IgD-negative memory B cell (primary cell): ENCODE results near the gene ADAMTS9. TPM values are rescaled to one million over a fixed set of nuclear protein-coding genes. Genes with fewer than 3 reads are reported as not detected.

Source experiments
- H3K27ac Mint-ChIP-seq, 3 donors: one replicate each; pipeline ENCODE4 v1.8.0; 2020 to 2022; ENCODE audit warnings: mild to moderate bottlenecking in 3 of 3, mixed read lengths in 3 of 3, moderate library complexity in 1 of 3
- H3K27me3 Mint-ChIP-seq: one replicate; pipeline ENCODE4 v1.8.0; 2021; ENCODE audit warnings: mixed read lengths
- H3K36me3 Mint-ChIP-seq: one replicate; pipeline ENCODE4 v1.8.0; 2020; ENCODE audit warnings: mild to moderate bottlenecking, mixed read lengths
- H3K4me1 Mint-ChIP-seq, 3 donors: one replicate each; pipeline ENCODE4 v1.8.0; 2020 to 2022; ENCODE audit warnings: mixed read lengths in 3 of 3, mild to moderate bottlenecking in 1 of 3
- H3K4me3 Mint-ChIP-seq, 4 donors: one replicate each; pipeline ENCODE4 v1.8.0; 2020 to 2022; ENCODE audit warnings: mild to moderate bottlenecking in 4 of 4, mixed read lengths in 4 of 4, moderate library complexity in 3 of 4
- H3K9me3 Mint-ChIP-seq, 3 donors: one replicate each; pipeline ENCODE4 v1.8.0; 2020 to 2021; ENCODE audit warnings: mixed read lengths in 3 of 3, mild to moderate bottlenecking in 1 of 3
- polyA plus RNA-seq: library from polyadenylated mRNA; unstranded; fragments of 300-500 nt; fragmentation: Illumina TruSeq; gene quantifications from one replicate; pipeline ENCODE4 v1.2.3, GENCODE V29; 2021

Gene ADAMTS9
- polyA plus RNA-seq, 1 donor from 2014 or later = not detected

DNA sequence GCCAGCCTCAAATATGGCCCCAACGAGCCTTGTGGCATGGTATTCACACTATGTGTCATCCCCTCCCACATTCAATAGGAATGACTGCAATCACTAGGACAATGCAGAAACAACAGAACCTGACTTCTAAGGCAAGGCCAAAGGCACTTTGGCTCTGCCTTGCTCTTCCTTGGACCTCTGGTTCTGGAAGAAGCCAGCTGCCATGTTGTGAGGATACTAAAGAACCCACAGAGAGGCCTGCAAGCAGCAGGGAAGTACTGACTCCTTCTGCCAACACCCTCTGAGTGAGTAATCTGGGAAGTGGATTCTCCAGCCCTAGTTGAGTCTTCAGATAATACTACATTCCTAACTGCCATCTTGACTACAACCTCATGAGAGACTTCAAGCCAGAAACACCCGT lies 64.7 kb downstream of the ADAMTS9 start:
- no peak overlapping the region for H3K27ac Mint-ChIP-seq
- H3K4me3 Mint-ChIP-seq = no peak overlapping the region

DNA sequence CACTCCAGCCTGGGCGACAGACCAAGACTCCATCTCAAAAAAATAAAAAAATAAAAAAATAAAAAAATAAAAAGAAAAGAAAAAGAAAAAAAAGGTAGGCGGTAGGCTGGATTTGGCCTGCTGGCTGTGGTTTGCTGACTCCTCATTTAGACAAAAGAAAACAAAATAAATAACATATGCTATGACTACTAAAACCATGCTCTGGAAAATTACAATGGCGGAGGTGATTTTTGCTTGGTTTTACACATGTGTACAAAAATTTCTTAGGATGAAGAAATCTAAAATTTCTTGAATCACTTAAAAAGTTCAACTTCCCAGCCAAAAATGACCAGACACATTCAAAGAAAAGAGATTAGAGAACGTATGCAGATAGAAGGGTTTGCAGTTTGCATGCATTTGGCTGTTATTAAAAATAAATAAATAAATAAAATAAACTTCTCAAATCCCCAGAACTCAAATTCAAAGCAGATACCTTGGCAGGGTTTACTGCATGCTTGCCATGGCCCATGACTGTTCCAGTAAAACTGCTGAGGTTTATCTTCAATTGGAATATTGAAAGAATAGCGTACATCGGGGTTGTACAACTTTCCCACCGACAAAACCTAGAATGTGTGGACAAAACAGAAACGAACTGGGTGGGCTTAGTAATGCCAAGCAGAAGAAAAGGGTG lies 65.9 kb downstream of the ADAMTS9 start:
- Mint-ChIP-seq H3K36me3 (no peaks in the 10 kb centered on the region), H3K4me3 (no peak overlapping the region)

More for the DNA sequence above, 64.7 kb downstream of the ADAMTS9 start:
- no peaks in the 10 kb centered on the region for H3K4me1 Mint-ChIP-seq
- H3K27me3 Mint-ChIP-seq = no peaks in the 10 kb centered on the region
- no peaks in the 10 kb centered on the region for H3K36me3 Mint-ChIP-seq
- H3K9me3 Mint-ChIP-seq = peaks cover 0 to 7% (median 7%) of the 10 kb centered on the region in 3 donors

DNA sequence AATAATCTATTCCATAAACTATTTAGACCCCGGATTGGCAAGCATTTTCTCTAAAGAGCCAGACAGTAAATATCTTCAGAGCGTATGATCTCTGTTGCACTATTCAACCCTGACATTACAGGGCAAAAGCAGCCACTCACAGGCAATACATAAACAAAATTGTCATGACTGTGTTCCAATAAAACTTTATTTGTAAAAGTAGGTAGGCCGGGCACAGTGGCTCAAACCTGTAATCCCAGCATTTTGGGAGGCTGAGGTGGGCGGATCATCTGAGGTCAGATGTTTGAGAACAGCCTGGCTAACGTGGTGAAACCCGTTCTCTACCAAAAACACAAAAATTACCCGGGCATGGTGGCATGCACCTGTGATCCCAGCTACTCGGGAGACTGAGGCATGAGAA lies 66.5 kb downstream of the ADAMTS9 start:
- no peak overlapping the region for H3K4me3 Mint-ChIP-seq
- H3K4me1 Mint-ChIP-seq = no peaks in the 10 kb centered on the region

More for the DNA sequence above, 65.9 kb downstream of the ADAMTS9 start:
- no peak overlapping the region for H3K27ac Mint-ChIP-seq
- H3K9me3 Mint-ChIP-seq = peaks cover 0 to 8% (median 4%) of the 10 kb centered on the region in 3 donors
- H3K4me1 Mint-ChIP-seq = no peaks in the 10 kb centered on the region
- no peaks in the 10 kb centered on the region for H3K27me3 Mint-ChIP-seq

DNA sequence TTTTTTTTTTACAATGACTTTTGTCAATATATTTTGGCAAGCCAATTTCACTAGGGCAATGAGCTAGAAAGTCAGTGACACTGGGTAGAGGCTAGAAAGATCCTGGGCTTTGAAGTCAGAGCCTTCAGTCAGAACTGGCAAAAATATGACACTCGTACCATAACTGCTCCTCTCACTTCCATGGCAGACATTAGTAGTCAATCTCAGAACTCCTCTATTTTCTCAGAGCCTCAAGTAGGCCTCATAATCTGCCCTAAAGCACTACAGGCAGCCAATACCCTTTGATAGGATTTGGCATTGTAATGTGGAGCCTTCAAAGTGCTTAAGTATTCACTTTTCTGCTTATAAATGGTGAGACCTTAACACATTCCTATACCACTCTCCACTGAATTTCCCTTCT lies 67.8 kb downstream of the ADAMTS9 start:
- peaks cover 3 to 7% (median 6%) of the 10 kb centered on the region in 3 donors for H3K9me3 Mint-ChIP-seq
- no peaks in the 10 kb centered on the region for H3K4me1 Mint-ChIP-seq
- no peaks in the 10 kb centered on the region for H3K27me3 Mint-ChIP-seq
- H3K27ac Mint-ChIP-seq = no peak overlapping the region
- H3K4me3 Mint-ChIP-seq = no peak overlapping the region
- no peaks in the 10 kb centered on the region for H3K36me3 Mint-ChIP-seq

More for the DNA sequence above, 66.5 kb downstream of the ADAMTS9 start:
- Mint-ChIP-seq H3K27me3 (no peaks in the 10 kb centered on the region), H3K36me3 (no peaks in the 10 kb centered on the region), H3K9me3 (peaks cover 0 to 7% (median 4%) of the 10 kb centered on the region in 3 donors), H3K27ac (no peak overlapping the region)

DNA sequence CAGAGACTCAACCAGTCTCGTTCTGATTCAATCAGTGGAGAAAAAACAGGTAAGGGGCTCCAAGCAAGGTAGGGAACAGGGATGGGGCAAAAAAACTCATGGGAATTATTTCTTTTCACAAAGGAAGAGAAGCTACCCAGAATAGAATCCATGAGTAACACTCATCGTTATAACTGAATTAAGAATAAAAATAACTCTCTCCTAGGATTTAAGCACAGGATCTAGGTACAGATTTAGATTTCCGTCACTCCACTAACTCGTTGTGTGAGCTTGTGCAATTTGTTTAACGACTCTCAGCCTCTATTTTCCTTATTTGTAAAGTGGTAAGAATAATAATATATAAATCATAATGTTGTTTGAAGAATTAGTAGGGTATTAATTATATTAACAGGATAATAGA lies 68.6 kb downstream of the ADAMTS9 start:
- H3K4me3 Mint-ChIP-seq = no peak overlapping the region
- H3K36me3 Mint-ChIP-seq = no peaks in the 10 kb centered on the region
- H3K9me3 Mint-ChIP-seq = peaks cover 3 to 6% (median 6%) of the 10 kb centered on the region in 3 donors
- H3K27me3 Mint-ChIP-seq = no peaks in the 10 kb centered on the region
- H3K27ac Mint-ChIP-seq = no peak overlapping the region
- H3K4me1 Mint-ChIP-seq = no peaks in the 10 kb centered on the region

DNA sequence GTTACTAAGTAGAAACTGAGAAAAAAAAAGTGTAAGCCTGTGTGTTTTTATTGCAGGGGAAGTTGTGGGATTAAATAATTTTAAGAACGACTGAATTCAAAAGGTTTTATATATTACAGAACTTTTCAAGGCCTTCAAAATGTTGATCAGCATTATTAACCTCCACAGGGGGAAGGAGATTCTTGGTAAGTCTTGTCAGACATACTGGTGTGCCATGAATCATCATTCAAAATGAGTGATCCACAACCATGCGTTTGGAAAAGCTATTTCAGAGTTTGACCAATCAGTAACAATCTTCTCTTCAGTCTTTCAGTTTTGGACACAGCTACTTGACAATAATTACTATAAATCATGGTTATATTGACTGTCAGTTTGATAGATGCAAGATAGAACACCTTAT lies 70.2 kb downstream of the ADAMTS9 start:
- Mint-ChIP-seq H3K27me3 (no peaks in the 10 kb centered on the region), H3K36me3 (no peaks in the 10 kb centered on the region)

DNA sequence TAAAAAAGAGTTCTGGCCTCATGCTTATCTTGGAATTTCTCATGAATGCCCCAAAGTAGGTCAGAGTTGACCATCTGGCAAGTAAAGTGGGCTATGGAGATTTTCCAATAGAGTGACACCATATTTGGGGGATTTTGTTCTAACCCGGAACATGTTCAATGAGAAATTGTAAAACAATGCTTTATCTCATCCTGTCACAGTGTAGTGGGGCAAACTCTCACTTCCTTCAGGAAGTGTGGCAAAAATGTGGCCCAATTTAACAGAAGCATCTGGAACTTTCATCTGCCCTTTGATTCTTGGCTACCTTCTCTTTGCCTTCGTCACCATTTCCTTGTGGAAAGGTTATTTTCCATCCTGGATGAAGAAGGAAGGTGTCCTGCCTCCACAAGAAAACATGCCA lies 70.8 kb downstream of the ADAMTS9 start:
- Mint-ChIP-seq H3K4me3 (no peak overlapping the region), H3K27me3 (no peaks in the 10 kb centered on the region), H3K4me1 (no peaks in the 10 kb centered on the region), H3K9me3 (peaks cover 2 to 6% (median 2%) of the 10 kb centered on the region in 3 donors), H3K27ac (no peak overlapping the region), H3K36me3 (no peaks in the 10 kb centered on the region)

More for the DNA sequence above, 70.2 kb downstream of the ADAMTS9 start:
- Mint-ChIP-seq H3K4me3 (no peak overlapping the region), H3K9me3 (peaks cover 2 to 6% (median 2%) of the 10 kb centered on the region in 3 donors), H3K27ac (no peak overlapping the region), H3K4me1 (no peaks in the 10 kb centered on the region)

DNA sequence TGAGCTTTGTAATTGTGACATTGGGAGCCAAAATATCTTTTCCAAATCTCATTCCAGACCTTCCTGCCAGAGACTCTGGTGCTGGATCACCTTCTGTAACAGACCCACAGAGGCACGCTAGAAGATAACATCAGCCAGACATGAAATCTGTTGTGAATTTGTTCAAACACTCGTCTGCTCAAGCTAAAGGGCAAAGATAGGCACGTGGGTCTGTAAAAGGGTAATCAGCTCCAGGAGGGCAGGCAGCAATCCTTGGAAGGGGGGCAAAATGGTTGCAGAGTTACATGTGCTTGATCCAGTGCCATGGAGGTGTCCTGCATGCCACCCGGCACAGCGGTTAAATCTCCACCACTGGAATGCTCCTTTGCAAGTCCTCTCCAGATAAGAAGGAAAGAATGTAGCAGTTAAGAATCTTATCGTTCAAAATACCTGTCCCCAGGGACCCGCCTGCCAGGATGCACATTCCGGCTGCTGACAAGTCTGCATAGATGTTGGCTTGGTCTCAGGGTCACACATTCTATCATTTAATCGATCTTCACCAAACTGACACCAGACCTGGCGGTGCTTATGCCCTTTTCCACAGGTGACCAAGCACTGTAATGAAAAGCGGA lies 74.8 kb downstream of the ADAMTS9 start:
- Mint-ChIP-seq H3K36me3 (no peaks in the 10 kb centered on the region), H3K9me3 (peaks cover 2 to 6% (median 2%) of the 10 kb centered on the region in 3 donors), H3K27ac (no peak overlapping the region), H3K4me3 (no peak overlapping the region), H3K4me1 (no peaks in the 10 kb centered on the region), H3K27me3 (no peaks in the 10 kb centered on the region)

DNA sequence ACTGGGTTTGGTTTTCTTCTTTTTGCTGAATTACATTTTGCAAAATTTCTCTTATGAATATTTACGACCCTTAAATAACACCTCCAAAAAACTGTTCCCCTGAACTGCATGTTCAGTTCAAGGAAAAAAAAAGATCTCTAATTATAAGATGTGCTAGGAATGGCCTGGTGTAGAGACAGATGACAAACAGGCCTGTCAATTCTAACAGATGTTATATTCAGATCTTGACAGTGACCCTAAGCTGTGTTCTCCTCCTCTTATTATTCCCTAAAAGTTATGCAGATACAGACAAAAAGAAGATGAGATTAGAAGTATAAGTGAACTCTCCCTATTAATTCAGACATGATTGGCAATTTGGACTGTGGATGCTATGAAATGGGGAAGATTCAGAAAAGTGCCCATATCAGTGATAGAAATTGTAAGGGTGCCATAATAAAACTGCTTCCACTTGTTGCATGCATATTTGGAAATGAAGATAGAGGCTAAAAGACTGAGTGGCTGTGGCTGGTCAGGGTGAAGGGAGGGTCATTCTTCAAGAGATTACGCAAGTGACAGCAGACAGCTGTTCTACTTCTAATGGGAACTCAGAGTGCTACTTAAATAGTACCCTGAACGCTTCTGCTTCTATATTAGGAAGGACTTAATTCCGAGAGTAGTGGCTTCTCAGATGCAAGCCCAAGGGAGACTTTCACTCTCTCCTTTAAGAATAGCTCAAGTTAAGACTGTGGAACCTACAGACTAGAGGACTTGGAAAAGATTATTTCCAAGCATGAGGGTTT lies 75.5 kb downstream of the ADAMTS9 start:
- H3K27me3 Mint-ChIP-seq = no peaks in the 10 kb centered on the region
- peaks cover 2 to 6% (median 2%) of the 10 kb centered on the region in 3 donors for H3K9me3 Mint-ChIP-seq
- H3K36me3 Mint-ChIP-seq = no peaks in the 10 kb centered on the region
- H3K27ac Mint-ChIP-seq = no peak overlapping the region
- H3K4me3 Mint-ChIP-seq = no peak overlapping the region
- no peaks in the 10 kb centered on the region for H3K4me1 Mint-ChIP-seq

DNA sequence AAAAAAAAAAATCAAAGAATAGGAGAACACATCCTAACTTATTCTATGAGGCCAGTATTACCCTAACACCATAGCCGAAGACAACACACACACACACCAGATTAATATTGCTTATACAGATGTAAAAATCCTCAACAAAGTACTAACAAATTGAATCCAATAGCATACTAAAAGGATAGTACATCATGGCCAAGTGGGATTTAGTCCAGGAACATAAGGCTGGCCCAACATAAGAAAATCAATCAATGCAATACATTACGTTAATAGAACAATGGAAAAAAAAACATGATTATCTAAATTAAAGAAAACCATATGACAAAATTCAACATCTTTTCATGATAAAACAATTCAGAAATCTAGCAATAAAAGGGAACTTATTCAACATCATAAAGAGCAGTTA lies 79.1 kb downstream of the ADAMTS9 start:
- Mint-ChIP-seq H3K27ac (no peak overlapping the region), H3K9me3 (no peaks in the 10 kb centered on the region), H3K36me3 (no peaks in the 10 kb centered on the region), H3K4me3 (no peak overlapping the region), H3K4me1 (no peaks in the 10 kb centered on the region), H3K27me3 (no peaks in the 10 kb centered on the region)

DNA sequence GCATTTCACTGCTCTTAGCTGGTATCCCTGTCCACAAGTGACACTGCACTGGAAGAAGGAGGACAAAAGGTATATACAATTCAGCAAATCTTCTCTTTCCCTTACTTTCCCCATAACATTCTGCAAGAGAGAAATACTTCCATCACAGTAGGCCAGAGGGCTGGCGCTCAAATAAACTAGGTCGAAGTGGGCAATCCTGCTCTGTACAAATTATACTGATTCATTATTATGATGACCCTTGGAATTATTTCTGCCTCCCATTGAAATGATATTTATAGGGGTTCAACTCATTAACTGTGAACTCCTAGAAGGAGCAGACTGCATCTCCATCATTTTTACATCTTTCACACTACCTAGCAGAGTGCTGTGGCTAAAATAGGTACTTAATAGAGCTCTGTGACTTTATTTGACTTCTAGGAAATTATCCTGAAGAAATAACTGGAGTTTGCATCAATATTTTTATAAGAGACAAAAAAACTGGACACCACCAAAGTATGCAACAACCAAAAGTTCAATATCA lies 80.7 kb downstream of the ADAMTS9 start:
- Mint-ChIP-seq H3K36me3 (no peaks in the 10 kb centered on the region), H3K27ac (no peak overlapping the region), H3K4me3 (no peak overlapping the region), H3K27me3 (no peaks in the 10 kb centered on the region), H3K4me1 (no peaks in the 10 kb centered on the region), H3K9me3 (peaks cover 0 to 1% (median 0%) of the 10 kb centered on the region in 3 donors)

DNA sequence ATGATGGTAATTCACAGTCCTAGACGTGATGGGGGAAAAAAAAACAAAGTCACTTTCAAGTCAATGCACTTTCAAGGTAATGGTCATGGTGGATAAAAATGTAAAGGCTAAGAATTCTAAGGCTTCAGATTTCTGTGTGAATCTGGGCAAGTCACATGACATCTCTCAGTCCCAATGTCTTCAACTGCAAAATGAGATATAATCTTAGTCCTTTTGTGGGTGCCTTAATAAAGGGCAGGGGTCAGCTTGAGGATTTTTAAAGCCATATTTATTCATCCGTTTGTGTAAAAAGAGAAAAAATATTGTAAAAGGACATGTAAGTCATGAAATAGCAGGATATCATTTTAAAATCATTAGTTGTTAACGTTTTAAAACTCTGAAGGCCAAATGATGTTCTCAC lies 83.5 kb downstream of the ADAMTS9 start:
- H3K4me1 Mint-ChIP-seq = no peaks in the 10 kb centered on the region
- no peak overlapping the region for H3K27ac Mint-ChIP-seq
- H3K4me3 Mint-ChIP-seq = no peak overlapping the region
- H3K36me3 Mint-ChIP-seq = no peaks in the 10 kb centered on the region
- no peaks in the 10 kb centered on the region for H3K27me3 Mint-ChIP-seq
- peaks cover 0 to 1% (median 0%) of the 10 kb centered on the region in 3 donors for H3K9me3 Mint-ChIP-seq

DNA sequence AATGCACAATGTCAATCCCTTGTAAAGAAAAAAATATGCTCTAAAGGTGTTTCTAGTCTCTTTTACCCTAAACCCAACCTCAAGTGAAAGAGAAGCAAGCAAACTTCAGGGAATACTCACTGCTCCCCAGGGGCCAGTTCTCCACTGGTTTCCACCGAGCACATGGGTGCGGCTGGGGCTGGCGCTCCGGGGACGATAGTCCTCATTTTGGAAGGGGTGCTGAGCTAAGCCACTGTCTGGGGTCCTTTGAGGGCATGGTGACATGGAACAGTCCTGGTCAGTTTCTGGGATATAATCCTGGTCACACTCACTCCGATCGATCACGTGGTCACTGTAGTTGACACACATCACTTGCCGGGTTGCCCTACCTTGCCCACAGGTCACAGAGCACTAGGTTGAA lies 86.0 kb downstream of the ADAMTS9 start:
- no peak overlapping the region for H3K27ac Mint-ChIP-seq
- peaks cover 0 to 1% (median 1%) of the 10 kb centered on the region in 3 donors for H3K9me3 Mint-ChIP-seq
- no peak overlapping the region for H3K4me3 Mint-ChIP-seq
- no peaks in the 10 kb centered on the region for H3K36me3 Mint-ChIP-seq
- no peaks in the 10 kb centered on the region for H3K27me3 Mint-ChIP-seq
- H3K4me1 Mint-ChIP-seq = no peaks in the 10 kb centered on the region

DNA sequence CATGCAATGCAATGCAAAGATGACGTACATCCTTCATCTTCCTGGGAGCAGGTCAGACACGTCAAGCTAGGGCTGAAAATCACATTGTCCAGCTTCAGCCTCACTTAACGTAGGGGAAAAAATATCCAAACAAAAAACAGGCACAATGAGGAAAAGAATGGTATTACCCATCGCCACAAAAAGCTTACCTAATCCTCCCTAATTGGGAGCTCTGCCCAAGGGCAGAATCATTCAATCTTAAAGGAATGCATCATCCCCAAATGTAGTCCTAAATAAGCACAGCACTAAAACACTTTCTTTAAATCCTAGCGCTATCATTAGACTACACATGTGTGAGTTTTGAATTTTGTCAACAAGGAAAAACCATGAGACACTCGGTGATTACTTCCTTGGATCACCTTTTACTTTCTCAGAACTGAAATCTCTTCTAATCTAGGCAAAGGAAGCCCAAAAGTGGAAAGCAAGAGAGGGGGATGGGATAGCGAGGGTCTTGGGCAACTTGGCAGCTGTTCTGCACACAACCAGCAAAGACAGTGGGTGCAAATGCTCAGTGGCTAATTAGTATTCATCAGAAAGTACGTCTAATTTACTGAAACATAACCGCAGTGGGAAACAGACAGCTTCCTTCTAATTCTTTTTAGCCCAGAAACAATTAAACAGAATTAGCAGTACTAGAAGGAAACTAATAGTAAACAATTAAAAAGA lies 87.4 kb downstream of the ADAMTS9 start:
- Mint-ChIP-seq H3K4me3 (no peak overlapping the region), H3K36me3 (no peaks in the 10 kb centered on the region), H3K27me3 (no peaks in the 10 kb centered on the region), H3K4me1 (no peaks in the 10 kb centered on the region), H3K9me3 (peaks cover 0 to 3% (median 1%) of the 10 kb centered on the region in 3 donors), H3K27ac (no peak overlapping the region)

DNA sequence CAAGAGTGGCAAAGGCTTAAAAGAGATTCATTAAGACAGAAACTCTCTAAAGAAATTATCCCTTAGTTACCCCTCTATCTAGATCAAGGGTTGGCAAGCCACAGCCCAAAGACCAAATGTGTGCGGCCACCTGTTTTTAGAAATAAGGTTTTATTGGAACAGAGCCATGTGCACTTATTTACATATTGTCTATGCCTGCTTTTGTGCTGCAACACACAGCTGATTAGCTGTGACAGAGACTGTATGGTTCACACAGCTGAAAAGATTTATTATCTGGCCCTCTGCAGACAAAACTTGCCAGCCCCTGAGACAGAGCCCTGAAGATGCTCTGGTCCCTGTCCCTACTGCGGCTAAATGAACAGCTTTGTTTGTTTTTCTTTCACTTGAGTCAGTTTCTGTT lies 88.1 kb downstream of the ADAMTS9 start:
- no peak overlapping the region for H3K27ac Mint-ChIP-seq
- H3K4me1 Mint-ChIP-seq = no peaks in the 10 kb centered on the region
- peaks cover 0 to 3% (median 1%) of the 10 kb centered on the region in 3 donors for H3K9me3 Mint-ChIP-seq
- H3K27me3 Mint-ChIP-seq = no peaks in the 10 kb centered on the region
- no peaks in the 10 kb centered on the region for H3K36me3 Mint-ChIP-seq
- no peak overlapping the region for H3K4me3 Mint-ChIP-seq
